ENCODE results near the gene EEF1A2.

Gene EEF1A2

DNA sequence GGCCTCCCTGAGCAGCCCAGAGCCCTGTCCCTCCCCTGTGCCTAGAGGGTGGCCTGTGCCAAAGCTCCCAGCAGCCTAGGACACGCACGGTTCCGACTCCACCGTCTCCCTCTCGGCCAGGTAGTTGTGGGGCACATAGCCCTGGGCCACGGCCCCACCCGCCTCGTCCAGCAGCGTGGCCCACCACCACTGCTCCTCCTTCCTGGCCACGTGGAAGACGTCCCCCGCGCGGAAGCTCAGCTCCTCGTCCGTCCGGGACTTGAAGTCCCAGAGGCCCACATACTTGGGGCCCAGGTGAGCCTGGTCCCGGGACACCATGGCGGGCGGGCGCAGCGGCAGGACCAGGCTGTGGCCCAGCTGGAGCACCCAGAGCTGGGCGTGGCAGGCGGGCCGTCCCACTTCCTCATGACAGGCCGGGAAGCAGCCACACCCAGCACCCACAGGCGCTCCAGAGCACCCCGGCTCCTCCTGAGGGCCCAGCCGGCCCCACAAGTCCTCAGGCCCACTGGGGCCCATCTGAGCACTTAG lies 38.2 kb upstream of the EEF1A2 start, which contains the start of gene PTK6:
PTK6 (minus strand) TSS at position 380 of the 528 bp plus-strand sequence; CDS start at position 318, 62 bp downstream.
- no peak for DNase-seq (ENCODE audit: low read depth in 2 of 2)

DNA sequence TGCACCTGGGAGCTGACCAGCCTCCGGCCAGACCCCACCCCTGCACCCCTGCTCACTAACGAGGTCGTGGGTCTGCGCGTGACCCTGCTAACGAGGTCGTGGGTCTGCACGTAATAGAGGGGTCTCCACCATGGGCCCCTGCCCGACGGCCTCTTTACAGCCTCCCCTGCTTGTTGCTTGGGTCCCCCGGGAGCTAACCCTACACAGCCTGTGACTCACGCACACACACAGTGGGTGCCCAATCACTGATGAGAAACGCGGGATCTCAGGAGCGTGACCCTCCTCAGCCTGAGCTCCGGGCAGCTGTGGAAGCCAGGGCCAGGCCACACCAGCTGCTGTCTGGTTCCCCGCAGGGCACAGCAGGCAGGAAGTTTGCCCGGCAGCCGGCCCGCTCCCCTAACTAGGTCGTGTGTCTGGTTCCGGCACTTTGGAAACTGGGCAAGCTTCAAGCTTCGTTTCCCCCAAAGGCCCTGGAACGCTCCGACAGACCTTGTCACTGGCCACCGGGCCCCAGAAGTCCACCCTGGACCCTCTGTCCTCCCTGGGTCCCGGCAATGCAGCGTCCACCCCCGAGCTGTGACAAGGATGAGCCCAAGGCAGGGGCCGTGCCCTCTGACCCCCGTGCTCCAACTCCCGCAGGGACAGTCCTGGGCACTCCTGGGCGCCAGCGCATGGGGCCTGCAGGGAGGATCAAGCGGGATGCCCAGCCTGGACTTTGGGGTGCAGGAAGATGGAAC lies 37.5 kb upstream of the EEF1A2 start:
- no peak for DNase-seq (ENCODE audit: low read depth in 2 of 2)

GRCh38 chr20:63534831-63535651 lies 36.2 kb upstream of the EEF1A2 start:
- DNase-seq (ENCODE audit: low read depth in 2 of 2): no peak

DNA sequence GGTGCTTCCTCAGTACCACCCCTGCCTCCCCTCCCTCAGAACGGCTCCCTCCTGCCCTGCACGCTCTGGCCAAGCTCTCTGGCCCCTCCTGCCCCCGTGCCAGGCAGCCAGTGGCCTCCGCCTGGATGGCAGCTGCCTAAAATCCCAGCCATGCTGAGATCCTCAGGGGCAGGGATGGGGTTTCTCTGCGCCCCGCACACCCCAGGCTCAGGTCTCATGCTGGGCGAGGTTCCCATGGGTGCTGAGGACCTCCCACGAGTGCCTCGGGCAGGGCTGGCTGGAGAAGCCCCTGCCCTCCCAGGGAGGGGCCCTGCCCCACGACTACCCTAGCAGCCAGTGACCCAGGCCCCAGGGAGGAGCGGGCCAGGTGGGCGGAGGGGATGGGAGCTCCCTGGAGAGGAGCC lies 35.5 kb upstream of the EEF1A2 start:
- DNase-seq (ENCODE audit: low read depth in 2 of 2): no peak

GRCh38 chr20:63533871-63534393 lies 35.0 kb upstream of the EEF1A2 start:
- no peak for DNase-seq (ENCODE audit: low read depth in 2 of 2)

DNA sequence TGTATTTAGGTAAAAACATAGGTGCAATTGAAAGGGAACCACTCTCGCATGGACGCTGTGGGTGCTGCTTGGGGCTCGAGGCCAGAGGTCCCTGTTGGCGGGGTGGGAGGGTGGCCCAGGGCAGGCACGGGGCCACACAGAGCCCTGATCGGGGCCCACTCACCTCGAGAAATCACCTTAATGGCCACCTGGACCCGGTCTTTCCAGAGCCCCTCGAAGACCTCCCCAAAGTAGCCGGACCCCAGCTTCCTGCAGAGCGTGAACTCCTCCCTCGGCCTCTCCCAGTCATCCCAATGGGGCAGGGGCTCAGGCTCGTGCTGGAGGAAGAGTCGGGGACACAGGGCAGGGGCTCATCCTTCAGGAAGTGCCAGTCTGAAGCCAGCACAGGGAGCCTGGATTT lies 34.5 kb upstream of the EEF1A2 start:
- no peak for DNase-seq (ENCODE audit: low read depth in 2 of 2)

DNA sequence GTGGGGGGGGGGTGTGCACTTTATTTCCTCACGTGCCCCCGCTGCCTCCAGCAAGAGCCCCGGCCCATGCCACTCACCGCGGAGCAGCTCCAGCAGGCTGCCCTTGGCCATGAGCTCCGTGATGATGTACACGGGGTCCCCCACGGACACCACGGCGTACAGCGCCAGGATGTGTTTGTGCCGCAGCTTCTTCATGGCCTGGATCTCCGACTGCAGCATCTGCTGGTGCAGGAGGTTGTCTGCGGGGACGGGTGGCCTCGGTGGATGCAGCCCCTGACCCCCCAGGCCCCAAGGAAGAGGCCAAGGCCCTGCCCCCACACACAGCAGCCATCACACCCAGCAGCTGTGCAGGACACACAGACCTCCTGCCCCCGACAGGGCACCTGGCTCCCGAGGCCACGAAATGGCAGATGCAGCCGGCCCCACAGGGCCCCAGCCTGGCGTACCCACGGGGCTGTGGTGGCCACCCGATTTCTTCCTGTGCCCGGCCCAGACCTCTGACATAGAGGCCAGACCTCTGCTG lies 33.6 kb upstream of the EEF1A2 start:
- no peak for DNase-seq (ENCODE audit: low read depth in 2 of 2)

DNA sequence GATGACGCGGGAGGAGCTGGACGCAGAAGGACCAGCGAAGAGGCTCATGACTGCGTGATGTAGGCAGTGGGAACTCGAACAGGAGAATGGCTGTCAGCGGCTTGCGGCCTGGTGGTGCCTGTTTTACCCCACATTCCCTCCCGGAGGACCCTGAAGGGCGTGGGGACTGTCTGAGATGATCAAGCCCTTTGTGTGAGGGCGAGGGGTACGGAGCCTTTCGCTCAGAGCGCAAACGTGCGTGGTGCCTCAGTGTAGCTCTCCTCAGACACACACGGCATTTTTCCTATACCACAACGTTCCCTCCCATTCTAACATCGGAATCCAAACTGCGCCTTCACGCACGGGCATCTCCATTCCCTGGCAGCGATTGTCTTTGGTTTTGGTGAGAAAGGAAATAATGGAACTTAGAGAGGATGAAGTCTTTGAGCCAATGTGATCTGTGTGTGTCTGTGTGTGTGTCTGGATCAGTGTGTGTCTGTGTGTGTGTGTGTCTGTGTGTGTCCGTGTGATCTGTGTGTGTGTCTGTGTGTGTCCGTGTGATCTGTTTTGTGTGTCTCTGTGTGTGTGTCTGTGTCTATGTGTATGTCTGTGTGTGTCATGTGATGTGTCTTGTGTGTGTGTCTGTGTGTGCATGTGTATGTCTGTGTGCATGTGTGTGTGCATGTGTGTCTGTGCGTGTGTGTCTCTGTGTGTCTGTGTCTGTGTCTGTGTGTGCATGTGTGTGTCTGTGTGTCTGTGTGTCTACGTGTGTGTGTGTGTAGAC lies 33.0 kb upstream of the EEF1A2 start:
- DNase-seq (ENCODE audit: low read depth in 2 of 2): no peak

DNA sequence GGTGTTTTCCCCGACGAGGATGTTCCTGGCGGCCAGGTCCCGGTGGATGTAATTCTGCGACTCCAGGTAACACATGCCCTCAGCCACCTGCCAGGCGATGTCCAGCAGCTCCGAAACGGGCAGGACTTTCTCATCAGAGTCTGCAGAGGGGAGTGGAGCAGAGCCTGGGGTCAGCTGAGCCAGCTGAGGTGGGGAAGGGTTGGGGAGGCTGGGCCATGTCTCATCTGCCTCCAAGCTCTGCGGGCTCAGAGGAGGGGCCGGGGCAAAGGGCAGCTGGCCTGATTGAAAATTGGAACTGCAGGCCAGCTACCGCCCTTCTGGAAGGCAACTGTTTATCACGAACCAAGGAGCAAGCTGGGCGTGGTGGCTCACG lies 31.9 kb upstream of the EEF1A2 start:
- no peak for DNase-seq (ENCODE audit: low read depth in 2 of 2)

DNA sequence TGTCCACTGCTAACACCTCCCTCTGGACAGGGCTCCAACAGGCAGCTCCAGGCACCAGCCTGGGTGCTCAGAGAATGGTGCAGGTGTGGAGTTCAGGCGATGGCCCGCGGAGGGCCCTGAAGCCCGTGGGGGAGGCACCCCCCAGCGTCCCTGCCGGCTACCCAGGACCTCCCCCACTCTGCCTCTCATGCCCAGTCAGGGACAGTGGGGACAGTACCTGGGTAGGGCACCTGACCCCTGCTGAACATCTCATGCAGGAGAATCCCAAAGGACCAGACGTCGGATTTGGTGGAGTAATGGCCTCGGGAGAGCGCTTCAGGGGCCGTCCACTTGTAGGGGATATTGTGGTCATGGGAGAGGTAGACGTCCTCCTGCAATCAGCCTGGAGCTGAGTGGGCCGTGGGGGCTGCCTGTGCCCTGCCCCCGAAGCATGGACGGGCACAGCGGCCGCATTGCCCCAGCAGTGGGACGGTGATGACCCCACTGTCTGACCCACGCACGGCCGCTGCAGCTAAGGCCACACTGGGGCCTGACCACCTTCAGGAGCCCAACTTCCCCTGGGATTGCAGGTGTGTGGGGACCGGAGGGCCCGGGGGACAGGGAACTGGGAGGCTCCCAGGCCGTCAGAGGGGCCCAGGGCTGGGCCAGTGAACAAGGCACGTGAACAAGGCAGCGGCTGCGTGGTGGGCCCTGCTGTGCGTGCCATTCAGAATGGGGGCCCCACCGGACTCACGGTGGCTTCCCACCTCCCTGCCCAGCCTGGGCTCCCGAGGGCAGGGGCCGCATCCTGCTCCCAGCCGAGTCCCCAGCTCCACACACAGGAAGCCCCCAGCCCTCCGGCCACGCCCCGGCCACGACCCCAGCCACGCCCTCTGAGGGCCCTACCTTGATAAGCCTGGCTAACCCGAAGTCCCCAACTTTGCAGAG lies 31.2 kb upstream of the EEF1A2 start:
- no peak for DNase-seq (ENCODE audit: low read depth in 2 of 2)

- DNase-seq (ENCODE audit: low read depth in 2 of 2): no peak
These were observed 30.4 kb upstream of the EEF1A2 start for GRCh38 chr20:63529180-63529860.

- DNase-seq (ENCODE audit: low read depth in 2 of 2): no peak
These were observed 28.3 kb upstream of the EEF1A2 start for GRCh38 chr20:63527184-63527583.

DNA sequence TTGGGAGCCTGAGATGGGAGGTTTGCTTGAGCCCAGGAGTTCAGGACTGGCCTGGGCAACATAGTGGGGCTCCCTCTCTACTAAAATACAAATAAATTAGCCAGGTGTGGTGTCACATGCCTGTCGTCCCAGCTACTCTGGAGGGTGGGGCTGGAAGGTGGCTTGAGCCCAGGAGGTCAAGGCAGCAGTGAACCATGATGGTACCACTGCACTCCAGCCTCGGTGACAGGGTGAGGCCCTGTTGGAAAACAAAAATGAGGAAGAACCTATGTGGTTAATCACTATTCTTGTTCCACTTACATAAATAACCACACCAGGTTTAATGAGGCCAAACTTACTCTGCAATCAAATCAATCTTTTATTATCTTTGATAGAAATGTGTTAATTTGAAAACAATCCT lies 27.1 kb upstream of the EEF1A2 start:
- no peak for DNase-seq (ENCODE audit: low read depth in 2 of 2)

- no peak for DNase-seq (ENCODE audit: low read depth in 2 of 2)
These were observed 26.3 kb upstream of the EEF1A2 start for GRCh38 chr20:63525185-63525584.

GRCh38 chr20:63522981-63523611 lies 24.2 kb upstream of the EEF1A2 start:
- no peak for DNase-seq (ENCODE audit: low read depth in 2 of 2)

DNA sequence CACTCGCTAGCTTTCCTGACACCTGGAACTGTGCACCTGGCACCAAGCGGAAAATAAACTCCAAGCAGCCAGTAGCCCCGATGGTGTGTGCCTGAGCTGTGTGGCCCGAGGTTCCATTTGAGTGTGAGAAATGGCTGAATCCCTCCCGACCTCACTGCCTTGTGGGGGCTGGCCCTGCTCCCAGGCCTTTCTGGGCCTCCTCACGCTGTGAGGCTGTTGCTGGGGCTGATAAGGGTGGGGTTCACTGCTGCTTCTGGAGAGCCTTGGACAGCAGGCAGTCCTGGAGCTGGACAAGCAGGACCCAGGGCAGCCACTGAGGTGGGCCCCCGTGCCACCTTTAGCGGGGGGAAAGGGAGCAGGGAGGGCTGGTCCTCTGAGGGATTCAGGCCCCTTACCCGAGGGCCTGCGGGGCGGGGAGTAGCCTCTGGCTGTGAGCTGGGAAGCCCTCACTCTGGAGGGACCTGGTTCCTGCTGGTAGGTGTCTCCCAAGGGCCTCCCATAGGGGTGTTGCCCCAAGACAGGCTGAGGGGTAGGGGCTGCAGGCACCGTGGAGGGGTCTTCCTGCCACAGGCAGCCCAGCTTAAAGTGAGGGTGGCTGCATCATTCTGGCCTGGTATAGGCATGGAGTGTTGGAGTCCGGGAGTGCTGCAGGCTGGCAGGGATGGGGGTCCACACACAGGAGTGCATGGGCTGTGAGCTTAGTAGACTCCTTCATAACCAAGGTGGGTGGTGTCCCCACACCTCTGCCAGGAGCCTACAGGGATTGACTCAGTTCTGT lies 23.4 kb upstream of the EEF1A2 start:
- no peak for DNase-seq (ENCODE audit: low read depth in 2 of 2)

GRCh38 chr20:63521602-63522001 lies 22.7 kb upstream of the EEF1A2 start:
- no peak for DNase-seq (ENCODE audit: low read depth in 2 of 2)

- peak; percentile 18 to 45 for DNase-seq (ENCODE audit: low read depth in 2 of 2)
These were observed 22.2 kb upstream of the EEF1A2 start for GRCh38 chr20:63520934-63521601.
